CD14-positive monocyte (primary cell): Measurements from ENCODE around the gene NBEA. TPM values are rescaled to one million over a fixed set of nuclear protein-coding genes. Genes with fewer than 3 reads are reported as not detected.
A peak's percentile ranks its signal among the peaks of the same experiment; 100 is the strongest.

Experiments
- DNase-seq, 3 donors: peaks; one replicate each; pipeline ENCODE4 v3.0.0-alpha.2; 2011 to 2022
- H2AFZ ChIP-seq: 2 replicates; pipeline ENCODE4 v1.6.0; 2012; ENCODE audit warnings: mild to moderate bottlenecking, low read depth, low read length, inconsistent platforms; ENCODE audit not compliant: insufficient read depth, poor library complexity, severe bottlenecking
- H3K27ac ChIP-seq, 2 donors: 1 replicate in 1 of 2; 2 replicates in 1 of 2; pipeline ENCODE4 v1.5.1; 2012 to 2013; ENCODE audit warnings: low read length in 2 of 2, control low read depth in 1 of 2, inconsistent platforms in 1 of 2, low read depth in 1 of 2, mild to moderate bottlenecking in 1 of 2
- H3K27me3 ChIP-seq, 2 donors: one replicate each; pipeline versions ENCODE4 v1.6.0 to v1.6.1; 2011 to 2013; ENCODE audit warnings: low read length in 2 of 2; ENCODE audit not compliant: control insufficient read depth in 2 of 2, insufficient read depth in 2 of 2
- H3K36me3 ChIP-seq, 2 donors: replicated peaks in 1 of 2; 1 replicate in 1 of 2; 2 replicates in 1 of 2; pipeline versions ENCODE4 v1.5.1 to v1.6.1; 2012 to 2013; ENCODE audit warnings: low read length in 2 of 2, control low read depth in 1 of 2, inconsistent platforms in 1 of 2, mild to moderate bottlenecking in 1 of 2; ENCODE audit not compliant: insufficient read depth in 2 of 2, control insufficient read depth in 1 of 2
- H3K4me1 ChIP-seq, 2 donors: 1 replicate in 1 of 2; 2 replicates in 1 of 2; pipeline versions ENCODE4 v1.5.1 to v1.6.1; 2012 to 2013; ENCODE audit warnings: low read length in 2 of 2, control low read depth in 1 of 2, inconsistent platforms in 1 of 2, mild to moderate bottlenecking in 1 of 2, moderate library complexity in 1 of 2; ENCODE audit not compliant: insufficient read depth in 2 of 2, control insufficient read depth in 1 of 2
- H3K4me2 ChIP-seq: replicated peaks from 2 replicates; pipeline ENCODE3; 2012; ENCODE audit warnings: low read length, moderate library complexity, mild to moderate bottlenecking; ENCODE audit not compliant: poor library complexity, severe bottlenecking; ENCODE audit errors: extremely low read depth
- H3K4me3 ChIP-seq, 3 experiments: fragments of 200-600 bp in 1 of 3; sonication (generic) in 1 of 3; replicated peaks in 1 of 3; 1 replicate in 2 of 3; 2 replicates in 1 of 3; pipeline ENCODE4 v1.5.1; 2011 to 2013; ENCODE audit warnings: low read length in 3 of 3, mild to moderate bottlenecking in 3 of 3, control low read depth in 2 of 3, low read depth in 2 of 3, inconsistent platforms in 1 of 3, moderate library complexity in 1 of 3
- H3K79me2 ChIP-seq: 2 replicates; pipeline ENCODE4 v1.6.0; 2012; ENCODE audit warnings: mild to moderate bottlenecking, control low read depth, inconsistent platforms, low read length, moderate library complexity; ENCODE audit not compliant: insufficient read depth
- H3K9ac ChIP-seq: 2 replicates; pipeline ENCODE4 v1.6.0; 2017; ENCODE audit warnings: low read length, mild to moderate bottlenecking; ENCODE audit not compliant: insufficient read depth, poor library complexity, severe bottlenecking
- H3K9me3 ChIP-seq, 2 donors: replicated peaks in 1 of 2; 1 replicate in 1 of 2; 2 replicates in 1 of 2; pipeline versions ENCODE4 v1.5.1 to v1.6.1; 2012 to 2013; ENCODE audit warnings: low read length in 2 of 2, control low read depth in 1 of 2; ENCODE audit not compliant: control insufficient read depth in 1 of 2, insufficient read depth in 1 of 2
- H4K20me1 ChIP-seq: 2 replicates; pipeline ENCODE4 v1.6.0; 2012; ENCODE audit warnings: mild to moderate bottlenecking, low read length, control low read depth, moderate library complexity; ENCODE audit not compliant: insufficient read depth
- H3K27ac Mint-ChIP-seq, 7 donors: one replicate each; pipeline ENCODE4 v1.8.0; 2020; ENCODE audit warnings: mild to moderate bottlenecking in 7 of 7, mixed read lengths in 7 of 7, moderate library complexity in 6 of 7, inconsistent platforms in 2 of 7
- H3K27me3 Mint-ChIP-seq, 3 donors: one replicate each; pipeline ENCODE4 v1.8.0; 2021 to 2022; ENCODE audit warnings: low read depth in 3 of 3, mild to moderate bottlenecking in 3 of 3, mixed read lengths in 3 of 3, moderate library complexity in 3 of 3, inconsistent platforms in 1 of 3
- H3K36me3 Mint-ChIP-seq, 2 donors: one replicate each; pipeline ENCODE4 v1.8.0; 2020; ENCODE audit warnings: mixed read lengths in 2 of 2, inconsistent platforms in 1 of 2, mild to moderate bottlenecking in 1 of 2
- H3K4me1 Mint-ChIP-seq: one replicate; pipeline ENCODE4 v1.8.0; 2020; ENCODE audit warnings: mild to moderate bottlenecking, mixed read lengths
- H3K4me3 Mint-ChIP-seq, 2 donors: one replicate each; pipeline ENCODE4 v1.8.0; 2020; ENCODE audit warnings: mild to moderate bottlenecking in 2 of 2, mixed read lengths in 2 of 2, moderate library complexity in 1 of 2
- H3K9me3 Mint-ChIP-seq, 7 donors: one replicate each; pipeline ENCODE4 v1.8.0; 2020 to 2022; ENCODE audit warnings: mixed read lengths in 7 of 7, mild to moderate bottlenecking in 6 of 7, moderate library complexity in 6 of 7, inconsistent platforms in 2 of 7
- WGBS: methylation state at CpG from one replicate; pipeline ENCODE4 v1.1.5; 2013; ENCODE audit warnings: missing lambda C conversion rate; ENCODE audit not compliant: insufficient coverage; 5-methylcytosine and 5-hydroxymethylcytosine counted together
- intact Hi-C, 2 donors: fragments of 100-400 bp; cut with micrococcal nuclease; formaldehyde crosslinking; loops; one replicate each; pipeline versions ENCODE4 v1.15.0 to v1.15.1; 2023
- polyA plus RNA-seq, 3 donors: library from polyadenylated mRNA; depleted of rRNA in 1 of 3; unstranded in 2 of 3; stranded (reverse) in 1 of 3; fragments of 300-500 nt in 2 of 3; fragments of >200 nt in 1 of 3; fragmentation: Illumina TruSeq in 2 of 3; gene quantifications; 1 replicate in 2 of 3; 2 replicates in 1 of 3; pipeline ENCODE4 v1.2.3, GENCODE V29; 2012 to 2021
- TF ChIP-seq, protein P1 (sequence below): fragments of 200-600 bp; IDR thresholded peaks from one replicate; pipeline ENCODE4 v1.8.0; 2022; ENCODE audit warnings: antibody characterized with exemption, mild to moderate bottlenecking

Gene NBEA
- polyA plus RNA-seq, 3 donors = 0.03 to 0.23 (median 0.08) TPM

GRCh38 chr13:35163674-35164073 lies 221.6 kb downstream of the NBEA start:
- no peaks in the 10 kb centered on the region for H3K27me3 ChIP-seq
- no peaks in the 10 kb centered on the region for H3K36me3 ChIP-seq
- no peak overlapping the region for H3K27ac Mint-ChIP-seq
- H3K4me2 ChIP-seq = no peak overlapping the region
- DNase-seq = no peak
- H3K4me1 Mint-ChIP-seq = peaks cover 5% of the 10 kb centered on the region
- no peak overlapping the region for H3K4me3 ChIP-seq
- H3K27ac ChIP-seq = no peak overlapping the region
- H3K4me3 Mint-ChIP-seq = no peak overlapping the region
- intact Hi-C loops = no loop called here
- H3K36me3 Mint-ChIP-seq = no peaks in the 10 kb centered on the region
- peaks cover 0 to 1% (median 0%) of the 10 kb centered on the region in 7 donors for H3K9me3 Mint-ChIP-seq
- WGBS = no CpG with 5 or more reads among the region's 1 CpG
- peaks cover 5 to 6% of the 10 kb centered on the region in 2 donors for H3K4me1 ChIP-seq
- no peaks in the 10 kb centered on the region for H3K79me2 ChIP-seq
- H3K27me3 Mint-ChIP-seq = peaks cover 0 to 2% (median 0%) of the 10 kb centered on the region in 3 donors
- H3K9ac ChIP-seq = no peak overlapping the region
- H3K9me3 ChIP-seq = no peaks in the 10 kb centered on the region
- no peaks in the 10 kb centered on the region for H4K20me1 ChIP-seq
- TF ChIP-seq, protein P1, sequence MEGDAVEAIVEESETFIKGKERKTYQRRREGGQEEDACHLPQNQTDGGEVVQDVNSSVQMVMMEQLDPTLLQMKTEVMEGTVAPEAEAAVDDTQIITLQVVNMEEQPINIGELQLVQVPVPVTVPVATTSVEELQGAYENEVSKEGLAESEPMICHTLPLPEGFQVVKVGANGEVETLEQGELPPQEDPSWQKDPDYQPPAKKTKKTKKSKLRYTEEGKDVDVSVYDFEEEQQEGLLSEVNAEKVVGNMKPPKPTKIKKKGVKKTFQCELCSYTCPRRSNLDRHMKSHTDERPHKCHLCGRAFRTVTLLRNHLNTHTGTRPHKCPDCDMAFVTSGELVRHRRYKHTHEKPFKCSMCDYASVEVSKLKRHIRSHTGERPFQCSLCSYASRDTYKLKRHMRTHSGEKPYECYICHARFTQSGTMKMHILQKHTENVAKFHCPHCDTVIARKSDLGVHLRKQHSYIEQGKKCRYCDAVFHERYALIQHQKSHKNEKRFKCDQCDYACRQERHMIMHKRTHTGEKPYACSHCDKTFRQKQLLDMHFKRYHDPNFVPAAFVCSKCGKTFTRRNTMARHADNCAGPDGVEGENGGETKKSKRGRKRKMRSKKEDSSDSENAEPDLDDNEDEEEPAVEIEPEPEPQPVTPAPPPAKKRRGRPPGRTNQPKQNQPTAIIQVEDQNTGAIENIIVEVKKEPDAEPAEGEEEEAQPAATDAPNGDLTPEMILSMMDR = no peak
- no peak overlapping the region for H2AFZ ChIP-seq

DNA sequence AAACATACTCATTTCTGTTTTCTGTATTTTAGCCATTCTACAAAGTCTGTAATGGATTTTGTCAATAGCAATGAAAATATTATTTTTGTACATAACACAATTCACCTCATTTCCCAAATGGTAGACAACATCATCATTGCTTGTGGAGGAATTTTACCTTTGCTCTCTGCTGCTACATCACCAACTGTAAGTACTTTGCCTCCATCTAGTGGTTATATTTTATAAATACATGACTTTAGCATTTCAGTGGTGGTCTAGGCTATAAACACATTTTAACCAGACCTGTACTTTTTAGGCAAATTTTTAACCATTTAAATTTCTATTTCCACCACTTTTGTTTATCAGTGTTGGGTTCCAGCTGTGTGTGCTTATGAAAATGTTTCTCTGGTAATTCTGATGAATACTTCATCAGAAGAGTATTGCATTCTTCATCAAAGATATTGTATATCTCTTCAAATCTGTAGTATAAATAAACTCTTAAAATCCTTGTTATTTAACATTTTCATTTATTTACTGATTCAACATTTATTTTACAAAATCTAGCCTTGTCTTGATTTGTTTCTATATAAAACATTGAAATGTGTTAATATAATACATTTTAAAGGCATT lies 222.4 kb downstream of the NBEA start:
- Histone ChIP-seq H3K4me2 (no peak overlapping the region), H3K4me1 (peaks cover 5 to 6% of the 10 kb centered on the region in 2 donors), H3K27me3 (no peaks in the 10 kb centered on the region), H3K79me2 (no peaks in the 10 kb centered on the region), H3K9ac (no peak overlapping the region), H4K20me1 (no peaks in the 10 kb centered on the region), H3K27ac (no peak overlapping the region), H3K9me3 (no peaks in the 10 kb centered on the region), H3K36me3 (no peaks in the 10 kb centered on the region), H2AFZ (no peak overlapping the region), H3K4me3 (no peak overlapping the region)
- Mint-ChIP-seq H3K27ac (no peak overlapping the region), H3K27me3 (peaks cover 0 to 2% (median 0%) of the 10 kb centered on the region in 3 donors), H3K4me1 (peaks cover 5% of the 10 kb centered on the region), H3K4me3 (no peak overlapping the region), H3K36me3 (no peaks in the 10 kb centered on the region), H3K9me3 (peaks cover 0 to 1% (median 0%) of the 10 kb centered on the region in 7 donors)
- peak in 2 of 3 donors; percentile 6 to 30 for DNase-seq
- TF ChIP-seq, protein P1 = peak; percentile 77
- intact Hi-C loops = no loop called here
